GM12878 (cell line): ENCODE measurements around the gene FOXK2. TPM values are rescaled to one million over a fixed set of nuclear protein-coding genes. Genes with fewer than 3 reads are reported as not detected.

Experiments used
- ATAC-seq: fragments of 200-7000 bp; cut with Tn5 transposase; 3 replicates; pipeline ENCODE4 v1.9.1; 2020; ENCODE audit warnings: mild to moderate bottlenecking, moderate library complexity
- BruUV-seq: library from RNA; stranded (reverse); fragments of 400-500 nt; replicated peaks from 2 replicates; lab custom pipeline; 2021; lab: Mats Ljungman, UMichigan
- CTCF ChIA-PET: fragments of 300-600 bp; sonication (Branson Sonifier 250); formaldehyde crosslinking; extraction: SDS; loops from one replicate; lab custom pipeline; 2021; ENCODE audit warnings: inconsistent platforms; lab: Yijun Ruan, JAX
- POLR2A ChIA-PET: fragments of 350-600 bp; formaldehyde crosslinking; extraction: SDS; loops from one replicate; lab custom pipeline; 2021; ENCODE audit warnings: inconsistent platforms; lab: Charles Lee
- RAD21 ChIA-PET: fragments of 300-600 bp; sonication (Branson Sonifier 250); formaldehyde crosslinking; loops from one replicate; lab custom pipeline; 2023; ENCODE audit warnings: antibody characterized with exemption; ENCODE audit not compliant: unreplicated experiment; lab: Charles Lee
- SMC1A ChIA-PET: fragments of 300-600 bp; sonication (Branson Sonifier 250); formaldehyde crosslinking; loops from one replicate; lab custom pipeline; 2023; ENCODE audit not compliant: unreplicated experiment, uncharacterized antibody; lab: Charles Lee
- DNase-seq: peaks from one replicate; pipeline ENCODE4 v3.0.0-alpha.2; 2011; ENCODE audit warnings: low read depth, low spot score
- FAIRE-seq: peaks from 3 replicates; lab custom pipeline; 2011; peaks lifted over from hg19 to GRCh38; lab: Jason Lieb, UNC
- H2AFZ ChIP-seq: 2 replicates; pipeline ENCODE4 v1.6.0; 2011; ENCODE audit warnings: low read depth, low read length, control low read depth; ENCODE audit not compliant: control insufficient read depth
- H3K27ac ChIP-seq: 2 replicates; pipeline ENCODE4 v1.5.1; 2011; ENCODE audit warnings: control low read depth; ENCODE audit not compliant: control insufficient read depth, insufficient read depth
- H3K27me3 ChIP-seq, 2 experiments: replicated peaks in 1 of 2; 2 replicates each; pipeline versions ENCODE4 v1.6.0 to v1.6.1; 2011; ENCODE audit warnings: low read length in 1 of 2; ENCODE audit not compliant: control insufficient read depth in 2 of 2, insufficient read depth in 2 of 2
- H3K36me3 ChIP-seq, 2 experiments: 2 replicates each; pipeline ENCODE4 v1.5.1; 2011; ENCODE audit warnings: low read length in 1 of 2; ENCODE audit not compliant: control insufficient read depth in 2 of 2, insufficient read depth in 2 of 2
- H3K4me1 ChIP-seq: 2 replicates; pipeline ENCODE4 v1.6.1; 2011; ENCODE audit warnings: mild to moderate bottlenecking, low read length, moderate library complexity, mixed read lengths; ENCODE audit not compliant: control insufficient read depth, insufficient read depth
- H3K4me2 ChIP-seq: 2 replicates; pipeline ENCODE4 v1.6.0; 2011; ENCODE audit warnings: control low read depth; ENCODE audit not compliant: control insufficient read depth, insufficient read depth
- H3K4me3 ChIP-seq: fragments of 200-600 bp; sonication (generic); 2 replicates; pipeline ENCODE4 v1.5.1; 2016
- H3K79me2 ChIP-seq: 2 replicates; pipeline ENCODE4 v1.6.0; 2011; ENCODE audit warnings: low read length; ENCODE audit not compliant: control insufficient read depth, insufficient read depth
- H3K9ac ChIP-seq: 2 replicates; pipeline ENCODE4 v1.8.0; 2011; ENCODE audit warnings: low read length, control low read depth, mixed read lengths; ENCODE audit not compliant: control insufficient read depth, insufficient read depth
- H3K9me3 ChIP-seq: replicated peaks from 3 replicates; pipeline ENCODE4 v1.5.1; 2011; ENCODE audit warnings: mild to moderate bottlenecking, low read length; ENCODE audit not compliant: control insufficient read depth, insufficient read depth
- H4K20me1 ChIP-seq: 2 replicates; pipeline ENCODE4 v1.6.0; 2011; ENCODE audit not compliant: control insufficient read depth, insufficient read depth
- CHD1 ChIP-seq: IDR thresholded peaks from 2 replicates; pipeline ENCODE4 v1.6.1; 2012; ENCODE audit warnings: low read depth, low read length, improper control_type of control experiment
- DPF2 ChIP-seq: fragments of 450-650 bp; IDR thresholded peaks from 2 replicates; pipeline ENCODE4 v1.6.1; 2017; ENCODE audit warnings: mild to moderate bottlenecking
- E2F8 ChIP-seq: fragments of 450-650 bp; IDR thresholded peaks from 2 replicates; pipeline ENCODE4 v1.6.1; 2018; ENCODE audit warnings: mild to moderate bottlenecking, low read depth, moderate library complexity; ENCODE audit not compliant: partially characterized antibody
- ETV6 ChIP-seq, 2 experiments: fragments of 450-650 bp in 1 of 2; IDR thresholded peaks in 1 of 2; conservative IDR thresholded peaks in 1 of 2; 2 replicates each; pipeline ENCODE4 v1.6.1; 2014; ENCODE audit warnings: antibody characterized with exemption in 1 of 2, borderline replicate concordance in 1 of 2, low read depth in 1 of 2, mild to moderate bottlenecking in 1 of 2, moderate library complexity in 1 of 2
- EZH2 ChIP-seq: IDR thresholded peaks from 2 replicates; pipeline ENCODE4 v1.6.1; 2012; ENCODE audit warnings: low read depth, mild to moderate bottlenecking, control low read depth, inconsistent platforms, low read length, borderline replicate concordance; ENCODE audit not compliant: control insufficient read depth
- GATAD2B ChIP-seq: fragments of 450-650 bp; conservative IDR thresholded peaks from 2 replicates; pipeline ENCODE4 v1.6.1; 2017; ENCODE audit warnings: low read depth, mild to moderate bottlenecking, moderate library complexity
- HSF1 ChIP-seq: fragments of 150-350 bp; IDR thresholded peaks from 2 replicates; pipeline ENCODE4 v1.6.1; 2014; ENCODE audit warnings: mild to moderate bottlenecking, low read depth, low read length
- MYC ChIP-seq: IDR thresholded peaks from 2 replicates; pipeline ENCODE4 v1.6.1; 2011; ENCODE audit warnings: mild to moderate bottlenecking, low read length, moderate library complexity, inconsistent platforms; ENCODE audit not compliant: insufficient read depth, insufficient replicate concordance, insufficient read length, severe bottlenecking
- NFYA ChIP-seq: IDR thresholded peaks from 2 replicates; pipeline ENCODE4 v1.6.1; 2011; ENCODE audit warnings: low read depth, mild to moderate bottlenecking, low read length, improper control_type of control experiment, borderline replicate concordance
- PAX8 ChIP-seq: fragments of 450-650 bp; IDR thresholded peaks from 2 replicates; pipeline ENCODE4 v1.6.1; 2017; ENCODE audit warnings: mild to moderate bottlenecking, moderate library complexity
- POLR2AphosphoS2 ChIP-seq: IDR thresholded peaks from 2 replicates; pipeline ENCODE4 v1.6.1; 2011; ENCODE audit warnings: low read depth, mild to moderate bottlenecking, low read length, improper control_type of control experiment, moderate library complexity
- RBBP5 ChIP-seq: fragments of 200-600 bp; sonication (generic); conservative IDR thresholded peaks from 2 replicates; pipeline ENCODE4 v1.6.1; 2016
- SMAD5 ChIP-seq: IDR thresholded peaks from 2 replicates; pipeline ENCODE4 v1.6.1; 2016; ENCODE audit warnings: antibody characterized with exemption, low read depth
- TAF1 ChIP-seq: IDR thresholded peaks from 2 replicates; pipeline ENCODE4 v1.6.1; 2011; ENCODE audit warnings: mild to moderate bottlenecking, low read depth, low read length, borderline replicate concordance
- WGBS: methylation state at CpG from one replicate; pipeline ENCODE4 v1.1.6; 2016; ENCODE audit warnings: low lambda C conversion rate; ENCODE audit not compliant: insufficient replicate concordance, insufficient coverage; ENCODE audit errors: missing lambda C conversion rate; 5-methylcytosine and 5-hydroxymethylcytosine counted together
- in situ Hi-C: fragments of 300-500 bp; cut with MboI; formaldehyde crosslinking; loops from 9 replicates; pipeline ENCODE4 v1.14.3; 2018; ENCODE audit warnings: mixed read lengths
- intact Hi-C: fragments of 100-400 bp; cut with micrococcal nuclease; formaldehyde crosslinking; loops from one replicate; pipeline ENCODE4 v1.14.2; 2022; ENCODE audit not compliant: unreplicated experiment
- polyA plus RNA-seq, 11 experiments: library from polyadenylated mRNA; depleted of rRNA in 4 of 11; unstranded in 6 of 11; stranded (reverse) in 5 of 11; fragments of >200 nt; fragmentation: Nextera tagmentation in 4 of 11; fragmentation: Illumina TruSeq in 1 of 11; extraction: Ambion mirVana in 4 of 11; extraction: Trizol in 1 of 11; gene quantifications; 1 replicate in 1 of 11; 2 replicates in 10 of 11; pipeline versions ENCODE4 v1.2.1 to v1.2.3, GENCODE V29; 2011 to 2016; ENCODE audit warnings: inconsistent platforms in 2 of 11, missing spikeins in 2 of 11, low read depth in 1 of 11
- total RNA-seq, 4 experiments: library from RNA; depleted of rRNA in 3 of 4; stranded (reverse); fragments of >200 nt in 3 of 4; fragmentation: Illumina TruSeq in 1 of 4; extraction: Trizol in 1 of 4; gene quantifications; 2 replicates each; pipeline versions ENCODE4 v1.2.1 to v1.2.3, GENCODE V29; 2013 to 2021

Gene FOXK2
- total and polyA plus RNA-seq, 10 of the 15 experiments (the other 5 are each of a cell fraction or from before 2014, with no cell fraction given) = 2.4 to 56.8 (median 34.4) TPM

GRCh38 chr17:82571855-82572254 is 52.3 kb downstream of the FOXK2 start:
- peaks cover 25 to 38% of the 10 kb centered on the region in 2 experiments for H3K36me3 ChIP-seq
- H2AFZ ChIP-seq = no peak overlapping the region
- SMC1A ChIA-PET = no interaction called here
- BruUV-seq = no TSS peak
- 99% methylated on average over 6 of the region's 6 CpGs for WGBS
- no peak overlapping the region for H3K27ac ChIP-seq
- ATAC-seq (no peak), FAIRE-seq (no peak)
- H3K4me3 ChIP-seq = no peak overlapping the region
- no peak overlapping the region for H3K4me2 ChIP-seq
- TF ChIP-seq DPF2 (no peak), GATAD2B (no peak), ETV6 (conservative IDR thresholded peaks at IDR 0.05 in 1 of 2, IDR thresholded peaks at IDR 0.05 in 1 of 2; ENCODE audit: borderline replicate concordance in 1 of 2, low read depth in 1 of 2) (no peak), SMAD5 (no peak), RBBP5 (no peak), PAX8 (no peak)
- TF ChIP-seq, all 136 proteins: peak for 0
- RAD21 ChIA-PET = no interaction called here
- intact Hi-C loops (no loop called here), in situ Hi-C loops (no loop called here)
- CTCF ChIA-PET = no interaction called here
- Histone ChIP-seq H3K27me3 (no peaks in the 10 kb centered on the region), H4K20me1 (0 out of 2 replicates have a peak, but pooled peaks cover 3% of the 10 kb centered on the region), H3K4me1 (no peaks in the 10 kb centered on the region), H3K9me3 (no peaks in the 10 kb centered on the region), H3K9ac (no peak overlapping the region), H3K79me2 (no peaks in the 10 kb centered on the region)
- POLR2A ChIA-PET = no interaction called here
- no peak for DNase-seq

GRCh38 chr17:82574041-82574440 is 54.5 kb downstream of the FOXK2 start:
- no peak for FAIRE-seq
- H3K27ac ChIP-seq = no peak overlapping the region
- peaks cover 18 to 39% of the 10 kb centered on the region in 2 experiments for H3K36me3 ChIP-seq
- no peak for DNase-seq
- ChIA-PET CTCF (interaction anchor here (0.6 kb wide), 1 partner anchor 287 kb away, joined by 4 read pairs; no protein-coding TSS in a partner anchor), RAD21 (no interaction called here), POLR2A (interaction anchor here (0.7 kb wide), 1 partner anchor 80 kb away, joined by 4 read pairs; no protein-coding TSS in a partner anchor), SMC1A (no interaction called here)
- intact Hi-C loops = no loop called here
- no peaks in the 10 kb centered on the region for H3K79me2 ChIP-seq
- H2AFZ ChIP-seq = no peak overlapping the region
- no peaks in the 10 kb centered on the region for H3K27me3 ChIP-seq
- H3K9me3 ChIP-seq = no peaks in the 10 kb centered on the region
- no peak for ATAC-seq
- 0 out of 2 replicates have a peak, but pooled peaks cover 3% of the 10 kb centered on the region for H4K20me1 ChIP-seq
- in situ Hi-C loops = no loop called here
- no peak overlapping the region for H3K9ac ChIP-seq
- no peak overlapping the region for H3K4me2 ChIP-seq
- no TSS peak for BruUV-seq
- 83% methylated on average over 11 of the region's 11 CpGs for WGBS
- H3K4me1 ChIP-seq = no peaks in the 10 kb centered on the region
- no peak overlapping the region for H3K4me3 ChIP-seq
- TF ChIP-seq EZH2 (no peak), TAF1 (no peak), MYC (no peak), E2F8 (no peak), POLR2AphosphoS2 (no peak), CHD1 (no peak), HSF1 (no peak), NFYA (no peak), DPF2 (no peak)
